SU-DHL-6 (cell line): ENCODE results near the gene COL4A2.

Source experiments
- EZH2phosphoT487 ChIP-seq: fragments of 200-600 bp; sonication (generic), shearing (Covaris generic); conservative IDR thresholded peaks from 2 replicates; pipeline ENCODE4 v1.6.1; 2018; ENCODE audit warnings: mild to moderate bottlenecking, antibody characterized with exemption, low read length, moderate library complexity, mixed read lengths
- TF ChIP-seq, protein P1 (sequence below): fragments of 200-600 bp; sonication (generic); IDR thresholded peaks from one replicate; pipeline ENCODE4 v1.5.1; 2017; ENCODE audit warnings: antibody characterized with exemption, mild to moderate bottlenecking, low read length, moderate library complexity; ENCODE audit not compliant: insufficient read depth, poor library complexity, severe bottlenecking

DNA sequence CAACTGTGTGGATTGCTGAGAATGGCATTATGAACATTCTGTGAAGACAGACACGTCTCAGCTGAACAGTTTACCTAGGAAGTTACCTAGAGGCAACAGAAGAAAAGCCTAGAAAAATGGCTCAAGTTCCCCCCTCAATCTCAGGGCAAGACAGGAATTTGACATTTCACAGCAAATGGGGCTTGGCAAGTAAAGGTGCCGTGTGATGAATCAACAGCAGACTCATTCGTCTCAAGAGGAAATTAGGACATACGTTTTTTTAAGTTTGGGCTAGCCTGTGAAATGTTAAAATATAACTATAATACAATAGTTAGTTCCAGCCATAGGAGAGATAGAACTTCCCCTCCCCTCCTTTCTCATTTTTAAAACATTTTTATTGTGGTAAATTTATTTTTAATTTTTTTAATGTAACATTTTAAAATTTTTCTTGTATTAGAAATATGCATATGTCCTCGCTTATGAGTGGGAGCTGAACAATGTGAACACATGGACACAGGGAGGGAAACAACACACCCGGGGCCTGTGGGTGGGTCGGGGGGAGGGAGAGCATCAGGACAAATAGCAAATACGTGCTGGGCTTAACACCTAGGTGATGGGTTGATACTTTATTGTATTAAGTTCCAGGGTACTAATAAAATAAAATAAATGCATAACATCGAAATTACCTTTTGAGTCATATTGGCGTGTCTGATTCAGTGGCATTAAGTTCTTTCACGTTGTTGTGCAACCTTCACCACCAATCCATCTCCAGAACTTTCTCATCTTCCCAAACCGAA lies 116.0 kb downstream of the COL4A2 start:
- TF ChIP-seq, protein P1, sequence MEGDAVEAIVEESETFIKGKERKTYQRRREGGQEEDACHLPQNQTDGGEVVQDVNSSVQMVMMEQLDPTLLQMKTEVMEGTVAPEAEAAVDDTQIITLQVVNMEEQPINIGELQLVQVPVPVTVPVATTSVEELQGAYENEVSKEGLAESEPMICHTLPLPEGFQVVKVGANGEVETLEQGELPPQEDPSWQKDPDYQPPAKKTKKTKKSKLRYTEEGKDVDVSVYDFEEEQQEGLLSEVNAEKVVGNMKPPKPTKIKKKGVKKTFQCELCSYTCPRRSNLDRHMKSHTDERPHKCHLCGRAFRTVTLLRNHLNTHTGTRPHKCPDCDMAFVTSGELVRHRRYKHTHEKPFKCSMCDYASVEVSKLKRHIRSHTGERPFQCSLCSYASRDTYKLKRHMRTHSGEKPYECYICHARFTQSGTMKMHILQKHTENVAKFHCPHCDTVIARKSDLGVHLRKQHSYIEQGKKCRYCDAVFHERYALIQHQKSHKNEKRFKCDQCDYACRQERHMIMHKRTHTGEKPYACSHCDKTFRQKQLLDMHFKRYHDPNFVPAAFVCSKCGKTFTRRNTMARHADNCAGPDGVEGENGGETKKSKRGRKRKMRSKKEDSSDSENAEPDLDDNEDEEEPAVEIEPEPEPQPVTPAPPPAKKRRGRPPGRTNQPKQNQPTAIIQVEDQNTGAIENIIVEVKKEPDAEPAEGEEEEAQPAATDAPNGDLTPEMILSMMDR = no peak
- TF ChIP-seq EZH2phosphoT487 = no peak
